Activated T-helper 1 cell treated with Interleukin-2 at 50 U/mL for 16 hours (primary cell): ENCODE results near the gene ARVCF.
A peak's percentile ranks its signal among the peaks of the same experiment; 100 is the strongest.

ENCODE experiments used
- DNase-seq: peaks from one replicate; pipeline ENCODE4 v3.0.0-alpha.2; 2020; ENCODE audit warnings: low read depth

The ARVCF gene

DNA sequence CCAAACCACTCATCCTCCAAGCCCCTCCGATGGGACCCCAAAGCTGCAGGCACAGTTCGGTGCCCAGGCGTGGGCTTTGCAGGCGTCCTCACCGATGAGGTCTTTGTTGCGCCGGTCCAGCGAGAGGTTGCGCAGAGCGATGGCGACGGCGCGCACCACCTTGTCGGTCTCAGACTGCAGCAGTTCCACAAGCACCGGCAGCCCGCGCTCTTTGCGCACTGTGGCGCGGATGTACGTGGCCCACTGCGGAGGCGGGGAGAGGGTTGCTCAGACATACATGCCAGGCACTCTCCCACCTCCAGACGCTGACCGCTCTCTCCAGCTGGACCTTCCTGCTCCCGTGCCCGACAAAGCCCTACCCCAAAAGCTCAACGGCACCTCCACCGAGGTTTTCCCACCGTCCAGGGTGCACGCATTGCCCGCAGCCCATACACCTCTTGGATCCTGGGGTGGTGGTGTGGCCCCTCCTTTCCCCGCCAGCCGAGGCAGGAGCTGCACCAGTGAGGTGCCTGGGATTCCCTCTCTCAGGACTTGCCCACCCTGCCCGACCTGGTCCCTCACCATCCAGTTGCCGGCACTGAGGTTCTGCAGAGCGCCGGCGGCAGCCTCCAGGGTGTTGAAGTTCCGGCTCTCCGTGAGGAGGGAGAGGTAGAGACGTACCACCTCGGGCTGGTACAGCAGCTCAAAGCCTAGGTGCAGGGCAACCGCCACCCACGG lies 42.9 kb downstream of the ARVCF start:
- no peak for DNase-seq

DNA sequence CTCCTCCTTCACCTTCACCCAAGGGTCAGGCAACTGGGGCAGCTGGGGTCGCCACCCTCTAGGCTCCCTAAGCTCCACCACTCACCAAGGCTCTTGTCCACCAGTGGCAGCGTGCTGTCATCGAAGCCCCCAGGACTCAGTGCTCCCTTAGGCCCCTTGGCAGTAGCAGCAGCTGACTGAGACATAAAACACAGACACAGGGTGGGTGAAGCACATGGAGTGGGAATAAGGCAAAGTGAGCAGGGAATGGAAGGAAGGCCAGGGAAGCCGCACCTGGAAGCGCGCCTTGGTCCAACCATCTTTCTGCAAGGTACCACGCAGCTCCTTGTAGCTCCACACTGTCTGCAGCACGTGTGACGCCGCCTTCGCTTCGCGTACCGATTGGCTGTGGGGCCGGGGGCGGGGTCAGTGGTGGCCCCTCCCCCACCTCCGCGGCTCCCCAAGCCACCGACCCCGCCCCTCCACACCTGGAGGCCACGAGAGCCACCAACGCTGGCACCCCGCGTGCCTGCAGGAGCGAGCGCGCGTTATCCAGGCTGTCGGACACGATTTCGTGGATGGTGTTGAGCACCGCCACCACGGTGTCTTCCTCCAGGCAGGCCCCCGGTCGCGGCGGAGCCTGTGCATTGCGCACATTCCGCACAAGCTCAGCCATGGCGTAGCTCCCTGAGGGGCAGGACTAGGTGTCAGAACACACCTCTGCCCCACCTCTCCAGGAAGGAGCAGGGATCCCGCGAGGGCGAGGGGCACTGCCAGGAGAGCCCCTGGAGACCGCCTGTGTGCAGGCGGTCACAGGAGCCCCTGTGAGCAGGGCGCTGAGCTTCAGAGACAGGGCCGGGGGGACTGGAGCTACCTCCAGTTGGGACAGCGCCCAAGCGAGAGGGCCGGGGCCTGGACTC lies 43.7 kb downstream of the ARVCF start:
- DNase-seq = no peak

DNA sequence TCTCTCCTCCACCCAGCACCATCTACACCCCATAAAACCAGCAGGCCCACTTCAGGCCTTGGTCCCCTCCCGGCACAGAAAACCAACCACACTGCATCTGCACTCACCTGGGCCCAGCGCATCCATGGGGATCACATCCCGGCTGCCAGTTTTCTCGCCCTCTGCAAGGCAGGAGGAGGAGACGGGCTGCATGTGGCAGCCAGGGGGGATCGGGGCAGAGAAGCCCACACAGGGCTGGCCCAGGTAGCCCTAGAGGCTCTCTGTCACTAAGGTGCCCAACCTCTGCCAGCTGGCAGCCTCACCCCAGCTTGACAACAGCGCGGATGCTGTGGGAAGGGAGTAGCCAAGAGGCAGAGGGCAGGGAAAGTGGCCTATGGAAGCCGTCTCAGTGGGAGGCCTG lies 44.4 kb downstream of the ARVCF start:
- DNase-seq = no peak

DNA sequence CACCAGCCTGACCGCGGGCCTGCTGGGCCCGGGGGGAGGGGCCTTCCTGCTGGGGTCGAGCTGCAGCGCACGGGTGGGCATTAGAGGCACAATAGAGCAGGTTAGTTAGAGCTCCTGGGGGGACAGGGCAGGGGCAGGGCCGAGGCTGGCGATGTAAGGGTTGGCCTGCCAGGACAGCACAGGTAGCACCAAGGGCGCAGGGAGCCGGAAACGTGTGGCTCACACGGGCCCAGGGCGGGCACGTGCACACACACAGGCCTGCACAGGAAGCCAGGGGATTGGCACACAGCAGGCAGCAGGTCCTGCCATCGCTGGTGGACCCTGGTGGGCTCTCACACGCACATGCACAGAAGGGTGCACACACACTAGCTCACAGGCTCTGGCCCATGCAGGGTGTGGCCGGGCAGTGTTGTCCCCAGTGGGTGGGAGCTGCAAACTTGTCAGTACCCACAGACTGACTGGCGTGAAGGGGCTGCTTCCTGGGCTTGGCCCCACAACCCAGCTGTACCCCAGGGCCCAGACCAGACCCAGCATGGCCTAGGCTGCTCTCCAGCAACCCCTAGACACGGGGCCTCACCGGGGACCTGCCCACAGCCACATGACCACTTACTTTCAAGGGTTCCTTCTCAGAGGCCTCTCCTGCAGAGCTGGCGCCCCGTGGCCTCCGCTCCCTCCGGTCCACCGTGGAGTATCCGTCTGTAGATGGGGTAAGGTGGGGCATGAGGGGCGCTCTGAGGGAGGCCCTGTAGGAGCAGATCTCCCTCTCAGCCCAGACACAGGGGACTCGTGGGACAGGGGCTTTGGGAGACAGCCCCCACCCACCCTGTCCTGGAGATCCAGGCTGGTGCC lies 45.1 kb downstream of the ARVCF start:
- no peak for DNase-seq

DNA sequence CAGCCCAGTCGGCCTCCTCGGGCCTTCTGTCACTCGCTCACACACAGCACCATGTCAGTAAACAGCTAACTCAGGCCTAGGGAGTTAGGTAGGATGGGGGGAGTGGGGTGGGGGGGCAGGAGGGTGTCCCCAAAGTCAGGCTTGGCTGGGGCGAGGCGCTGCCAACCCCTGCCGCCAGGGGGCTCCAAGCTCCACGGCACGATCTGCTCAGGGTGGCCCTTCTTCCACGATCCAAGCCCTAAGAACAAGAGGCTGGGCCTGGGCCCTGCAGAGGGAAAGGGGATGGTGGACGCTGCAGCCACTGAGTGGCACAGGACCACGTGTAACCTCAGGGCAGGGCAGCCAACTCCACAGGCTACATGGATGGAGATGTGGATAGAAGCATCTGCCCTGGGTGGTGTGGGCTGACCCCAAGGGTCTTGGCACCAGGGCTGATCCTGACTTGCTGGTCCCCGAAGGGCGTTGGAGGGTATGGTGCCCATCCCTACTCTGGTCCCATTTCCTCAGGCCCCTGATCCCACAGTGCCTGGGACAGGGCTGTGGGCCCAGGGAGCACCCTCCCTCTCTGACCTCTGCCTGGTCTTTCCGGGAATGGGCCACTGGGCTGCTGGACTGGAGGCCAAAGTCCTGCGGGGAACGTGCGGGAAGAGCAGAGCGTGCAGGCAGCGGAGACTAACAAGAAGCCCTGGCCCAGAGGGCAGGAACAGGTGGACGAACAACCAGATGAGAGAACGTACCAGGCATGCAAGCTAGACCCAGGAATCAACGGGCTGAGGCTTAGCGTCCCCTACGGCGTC lies 45.9 kb downstream of the ARVCF start:
- peak; percentile 61 for DNase-seq

DNA sequence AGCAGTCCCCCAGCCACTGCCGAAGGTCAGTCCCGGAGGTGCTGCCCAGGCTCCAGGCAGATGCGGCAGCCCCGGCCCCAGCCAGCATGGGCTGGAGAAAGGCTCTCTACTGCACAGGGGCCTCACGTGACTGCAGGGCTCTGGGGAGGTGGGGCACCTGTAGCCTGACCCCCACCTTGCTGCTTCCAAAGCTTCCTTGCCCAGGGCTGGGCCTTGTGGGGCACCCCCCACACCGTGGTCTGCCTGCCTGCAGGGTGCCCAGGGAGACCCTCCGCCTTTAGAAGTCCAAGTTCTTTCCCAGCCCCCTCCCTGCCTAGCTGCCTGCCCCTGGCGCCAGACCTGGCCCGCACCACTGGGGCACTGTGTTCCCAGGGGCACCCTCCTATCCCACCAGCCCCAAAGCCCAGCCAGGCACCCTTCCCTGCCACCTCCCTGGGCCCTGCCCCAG lies 46.6 kb downstream of the ARVCF start:
- DNase-seq = no peak

DNA sequence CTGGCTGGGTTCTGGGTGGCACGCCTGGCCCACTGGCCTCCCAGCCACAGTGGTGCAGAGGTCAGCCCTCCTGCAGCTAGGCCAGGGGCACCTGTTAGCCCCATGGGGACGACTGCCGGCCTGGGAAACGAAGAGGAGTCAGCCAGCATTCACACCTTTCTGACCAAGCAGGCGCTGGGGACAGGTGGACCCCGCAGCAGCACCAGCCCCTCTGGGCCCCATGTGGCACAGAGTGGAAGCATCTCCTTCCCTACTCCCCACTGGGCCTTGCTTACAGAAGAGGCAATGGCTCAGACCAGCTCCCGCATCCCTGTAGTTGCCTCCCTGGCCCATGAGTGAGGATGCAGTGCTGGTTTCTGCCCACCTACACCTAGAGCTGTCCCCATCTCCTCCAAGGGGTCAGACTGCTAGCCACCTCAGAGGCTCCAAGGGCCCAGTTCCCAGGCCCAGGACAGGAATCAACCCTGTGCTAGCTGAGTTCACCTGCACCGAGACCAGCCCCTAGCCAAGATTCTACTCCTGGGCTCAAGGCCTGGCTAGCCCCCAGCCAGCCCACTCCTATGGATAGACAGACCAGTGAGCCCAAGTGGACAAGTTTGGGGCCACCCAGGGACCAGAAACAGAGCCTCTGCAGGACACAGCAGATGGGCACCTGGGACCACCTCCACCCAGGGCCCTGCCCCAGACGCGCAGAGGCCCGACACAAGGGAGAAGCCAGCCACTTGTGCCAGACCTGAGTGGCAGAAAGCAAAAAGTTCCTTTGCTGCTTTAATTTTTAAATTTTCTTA lies 47.3 kb downstream of the ARVCF start:
- DNase-seq = no peak

DNA sequence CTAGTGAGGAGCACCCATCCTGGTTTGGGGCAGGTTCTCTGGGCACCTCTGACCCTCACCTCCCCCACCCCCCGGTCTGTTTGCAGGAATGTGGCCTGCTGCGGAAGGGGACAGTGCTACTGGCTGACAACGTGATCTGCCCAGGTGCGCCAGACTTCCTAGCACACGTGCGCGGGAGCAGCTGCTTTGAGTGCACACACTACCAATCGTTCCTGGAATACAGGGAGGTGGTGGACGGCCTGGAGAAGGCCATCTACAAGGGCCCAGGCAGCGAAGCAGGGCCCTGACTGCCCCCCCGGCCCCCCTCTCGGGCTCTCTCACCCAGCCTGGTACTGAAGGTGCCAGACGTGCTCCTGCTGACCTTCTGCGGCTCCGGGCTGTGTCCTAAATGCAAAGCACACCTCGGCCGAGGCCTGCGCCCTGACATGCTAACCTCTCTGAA lies 48.2 kb downstream of the ARVCF start:
- DNase-seq = no peak

DNA sequence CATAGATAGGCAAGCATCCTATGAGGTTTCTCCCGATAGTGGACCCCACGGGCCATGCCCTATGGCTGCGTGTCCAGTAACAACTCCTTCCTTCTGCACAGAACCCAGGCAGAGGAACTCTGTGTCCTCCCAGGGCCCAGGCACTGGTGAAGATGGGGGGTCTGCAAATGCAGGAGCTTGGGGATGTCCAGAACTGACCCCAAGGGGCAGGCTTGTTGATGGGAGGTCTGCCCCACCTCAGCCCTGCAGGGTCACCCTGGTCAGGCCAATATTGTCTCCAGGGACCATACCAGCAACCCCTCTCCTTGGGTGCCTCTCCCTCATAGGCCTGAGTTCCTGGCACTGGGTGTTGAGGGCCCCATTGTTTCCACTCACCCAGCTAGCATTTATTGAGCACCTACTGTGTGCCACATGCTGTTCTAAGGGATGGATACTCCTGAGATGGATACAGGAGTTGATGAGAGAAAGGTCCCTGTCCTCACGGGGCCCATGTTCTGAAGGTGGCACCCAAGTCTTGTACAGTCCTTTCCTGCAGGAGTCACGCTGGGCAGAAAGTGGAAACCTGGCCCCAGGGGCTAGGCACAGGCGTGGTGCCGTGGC lies 48.7 kb downstream of the ARVCF start:
- no peak for DNase-seq

DNA sequence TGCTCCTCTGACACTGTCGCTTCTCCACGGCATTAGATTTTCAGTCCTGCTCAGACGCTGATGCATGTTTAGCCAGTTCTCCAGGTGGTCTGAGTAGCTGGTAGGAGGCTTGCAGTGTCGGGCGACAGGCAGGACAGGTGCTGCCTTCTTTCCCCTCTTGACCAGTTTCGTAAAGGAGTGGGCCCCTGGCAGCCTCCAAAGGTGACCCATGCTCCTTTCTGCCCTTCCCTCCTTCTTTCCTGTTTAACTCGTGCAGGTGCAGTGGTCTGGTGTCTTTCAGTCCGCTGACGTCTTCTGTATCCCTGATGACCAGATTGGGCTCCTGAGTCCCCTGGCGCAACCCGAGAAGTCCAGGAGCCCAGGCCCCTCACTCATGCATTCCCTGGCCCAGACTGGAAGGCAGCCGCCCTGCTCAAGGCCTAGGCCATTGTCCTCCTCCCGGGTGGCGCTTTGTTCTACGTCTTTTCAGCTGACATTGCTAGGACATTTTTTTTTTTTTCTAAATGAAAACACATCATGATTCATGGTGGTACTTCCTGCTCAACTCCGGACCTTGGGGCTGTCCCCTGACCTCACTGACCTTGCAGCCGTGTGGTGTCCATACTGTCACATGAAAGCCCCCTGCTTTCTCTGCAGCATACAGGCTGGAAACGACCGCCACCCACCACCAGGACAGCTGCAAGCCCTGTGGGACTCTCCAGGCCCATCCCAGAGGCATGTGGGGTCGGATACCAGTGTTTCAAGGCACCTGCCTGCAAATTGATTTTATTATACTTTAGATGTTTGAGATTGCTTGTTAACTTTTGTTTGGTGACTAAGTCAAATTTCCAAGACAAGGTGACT lies 49.5 kb downstream of the ARVCF start:
- DNase-seq = no peak

DNA sequence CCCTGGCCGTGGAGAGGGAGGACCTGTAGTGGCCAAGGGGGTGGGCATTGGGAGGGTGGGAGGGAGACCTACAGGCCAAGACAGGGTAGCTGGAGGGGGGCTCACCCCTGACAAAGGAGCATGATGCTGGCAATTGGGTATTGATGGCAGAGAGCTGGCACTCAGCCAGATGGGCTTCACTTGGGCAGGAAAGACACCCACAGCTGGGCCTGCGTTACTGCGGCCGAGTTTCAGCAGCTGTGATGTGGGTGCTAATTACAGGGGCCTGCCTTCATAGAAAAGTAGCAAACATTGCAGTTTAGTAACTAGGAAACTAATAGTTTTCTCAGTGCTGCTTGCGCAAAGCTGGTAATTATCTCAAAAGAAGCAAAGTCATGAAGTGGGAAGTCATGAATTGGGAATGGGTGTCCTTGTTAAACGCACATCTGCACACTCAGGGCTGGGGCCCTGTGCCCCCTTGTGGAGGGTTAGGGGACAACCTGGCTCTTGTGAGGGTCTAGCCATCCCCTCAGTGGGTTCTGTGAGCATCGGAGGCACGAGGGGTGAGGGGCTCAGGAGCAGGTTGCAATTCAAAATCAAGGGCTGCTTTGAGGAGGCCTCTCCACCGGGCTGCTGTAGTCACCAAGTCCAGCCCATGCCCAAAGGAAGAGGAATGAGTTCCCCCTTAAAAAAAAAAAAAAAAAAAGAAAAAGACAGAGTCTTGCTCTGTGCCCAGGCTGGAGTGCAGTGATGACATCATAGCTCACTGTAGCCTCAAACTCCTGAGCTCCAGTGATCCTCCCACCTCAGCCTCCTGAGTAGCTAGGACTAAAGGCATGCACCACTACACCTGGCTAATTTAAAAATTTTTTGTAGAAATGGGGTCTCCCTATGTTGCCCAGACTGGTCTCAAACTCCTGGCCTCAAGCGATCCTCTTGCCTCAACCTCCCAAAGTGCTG lies 50.6 kb downstream of the ARVCF start:
- DNase-seq = no peak

DNA sequence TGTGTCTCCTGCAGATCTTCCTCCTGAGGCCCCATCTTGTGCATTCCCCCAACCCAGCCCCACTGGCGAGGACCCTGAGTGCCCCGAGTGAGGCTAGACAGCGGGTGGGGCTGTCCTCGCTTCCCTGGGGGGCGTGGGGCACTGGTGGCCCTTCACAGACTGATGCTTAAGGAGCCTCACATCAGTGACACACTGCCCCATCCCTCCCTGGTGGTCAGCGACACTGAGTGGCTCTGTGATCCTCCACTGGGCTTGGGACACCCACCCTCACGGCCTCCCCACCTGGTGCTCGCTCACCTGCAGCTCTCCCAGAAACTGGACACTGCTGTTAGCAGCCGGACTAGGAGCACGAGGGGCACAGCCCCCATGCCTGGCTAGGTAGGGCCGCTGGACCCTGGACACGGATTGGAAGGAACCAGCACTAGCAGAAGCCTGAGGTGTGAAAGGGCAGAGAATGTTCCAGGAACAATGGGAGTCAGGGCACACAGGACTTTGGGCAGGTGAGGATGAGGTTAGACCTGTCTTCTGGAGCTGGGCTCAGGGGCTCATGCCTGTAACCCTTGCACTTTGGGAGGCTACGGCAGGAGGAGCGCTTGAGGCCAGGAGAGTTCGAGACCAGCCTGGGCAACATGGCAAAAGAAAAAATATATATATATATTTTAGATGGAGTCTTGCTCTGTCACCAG lies 51.8 kb downstream of the ARVCF start:
- no peak for DNase-seq

DNA sequence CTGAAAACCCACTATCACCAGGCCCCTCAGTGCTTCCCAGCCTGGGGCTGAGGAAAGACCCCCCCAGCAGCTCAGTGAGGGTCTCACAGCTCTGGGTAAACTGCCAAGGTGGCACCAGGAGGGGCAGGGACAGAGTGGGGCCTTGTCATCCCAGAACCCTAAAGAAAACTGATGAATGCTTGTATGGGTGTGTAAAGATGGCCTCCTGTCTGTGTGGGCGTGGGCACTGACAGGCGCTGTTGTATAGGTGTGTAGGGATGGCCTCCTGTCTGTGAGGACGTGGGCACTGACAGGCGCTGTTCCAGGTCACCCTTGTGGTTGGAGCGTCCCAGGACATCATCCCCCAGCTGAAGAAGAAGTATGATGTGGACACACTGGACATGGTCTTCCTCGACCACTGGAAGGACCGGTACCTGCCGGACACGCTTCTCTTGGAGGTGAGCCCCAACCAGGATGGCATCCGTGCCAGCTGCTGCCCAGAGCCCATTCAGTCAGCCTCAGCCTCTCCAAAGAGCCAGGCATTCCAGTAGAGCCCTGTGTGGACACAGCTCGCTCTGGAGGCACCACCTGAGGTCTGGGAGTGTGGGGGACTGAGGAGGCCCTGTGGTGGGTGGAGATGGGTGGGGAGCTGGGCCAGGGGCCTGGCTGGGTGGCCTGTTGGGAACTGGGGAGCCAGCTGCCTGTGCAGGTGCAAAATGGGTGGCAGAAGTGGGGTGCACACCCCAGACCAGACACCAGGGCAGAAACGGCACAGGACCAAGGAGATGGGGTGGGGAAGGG lies 52.6 kb downstream of the ARVCF start:
- no peak for DNase-seq

DNA sequence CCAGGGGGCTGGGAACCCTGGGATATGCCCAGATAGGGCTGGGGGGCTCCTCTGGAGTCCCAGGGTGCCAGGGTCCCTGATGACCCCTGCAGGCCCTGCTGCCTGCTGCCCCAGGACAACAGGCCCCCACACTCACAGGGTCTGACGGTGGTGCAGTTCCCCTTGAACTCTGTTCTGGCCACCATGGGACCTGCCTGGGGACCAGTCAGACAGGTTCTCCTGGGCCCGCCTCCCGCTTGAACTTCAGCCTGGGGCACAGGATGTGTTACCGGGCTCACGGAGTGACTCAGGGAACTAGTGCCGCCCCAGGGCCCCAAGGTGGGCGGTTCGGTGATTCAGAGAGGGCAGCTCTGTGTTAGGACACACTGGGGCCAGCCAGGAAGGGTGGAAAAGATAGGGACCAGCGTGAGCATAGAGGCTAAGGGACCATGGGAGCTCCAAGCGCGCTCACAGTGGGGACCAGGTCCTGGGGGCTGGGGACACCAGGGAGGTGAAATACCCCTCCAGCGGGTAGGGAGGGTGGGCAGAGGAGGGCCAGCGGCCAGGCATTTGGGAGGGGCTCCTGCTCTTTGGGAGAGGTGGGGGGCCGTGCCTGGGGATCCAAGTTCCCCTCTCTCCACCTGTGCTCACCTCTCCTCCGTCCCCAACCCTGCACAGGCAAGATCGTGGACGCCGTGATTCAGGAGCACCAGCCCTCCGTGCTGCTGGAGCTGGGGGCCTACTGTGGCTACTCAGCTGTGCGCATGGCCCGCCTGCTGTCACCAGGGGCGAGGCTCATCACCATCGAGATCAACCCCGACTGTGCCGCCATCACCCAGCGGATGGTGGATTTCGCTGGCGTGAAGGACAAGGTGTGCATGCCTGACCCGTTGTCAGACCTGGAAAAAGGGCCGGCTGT lies 53.5 kb downstream of the ARVCF start:
- DNase-seq = no peak

DNA sequence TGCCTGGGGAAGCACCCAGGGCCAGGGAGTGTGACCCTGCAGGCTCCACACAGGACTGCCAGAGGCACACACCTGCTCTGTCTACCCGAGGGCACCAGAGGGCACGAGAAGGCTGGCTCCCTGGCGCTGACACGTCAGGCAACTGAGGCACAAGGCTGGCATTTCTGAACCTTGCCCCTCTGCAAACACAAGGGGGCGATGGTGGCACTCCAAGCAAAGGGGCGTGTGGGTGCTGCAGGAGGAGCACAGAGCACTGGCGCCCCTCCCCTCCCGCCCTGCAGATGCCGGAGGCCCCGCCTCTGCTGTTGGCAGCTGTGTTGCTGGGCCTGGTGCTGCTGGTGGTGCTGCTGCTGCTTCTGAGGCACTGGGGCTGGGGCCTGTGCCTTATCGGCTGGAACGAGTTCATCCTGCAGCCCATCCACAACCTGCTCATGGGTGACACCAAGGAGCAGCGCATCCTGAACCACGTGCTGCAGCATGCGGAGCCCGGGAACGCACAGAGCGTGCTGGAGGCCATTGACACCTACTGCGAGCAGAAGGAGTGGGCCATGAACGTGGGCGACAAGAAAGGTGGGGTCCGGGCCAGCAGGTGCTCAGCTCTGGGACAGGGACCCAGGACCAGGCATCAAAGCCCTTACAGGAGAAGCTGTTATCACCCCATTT lies 54.2 kb downstream of the ARVCF start:
- peak; percentile 27 for DNase-seq
